ENCODE measurements around the gene ODF2L. TPM values are rescaled to one million over a fixed set of nuclear protein-coding genes. Genes with fewer than 3 reads are reported as not detected.

ODF2L gene
- total and polyA plus RNA-seq, 9 of the 15 experiments (the other 6 are each of a cell fraction or from before 2014, with no cell fraction given): 2.2 to 6.0 (median 4.7) TPM

GRCh38 chr1:86377341-86377740, 18.8 kb downstream of the ODF2L start:
- ChIA-PET POLR2A (no interaction called here), CTCF (ENCODE audit: low intra/inter-chr PET ratio) (no interaction called here)
- intact Hi-C loops (cut with micrococcal nuclease): no loop called here
- BruUV-seq (replicated peaks): no TSS peak
- DNase-seq (ENCODE audit: extremely low read depth in 1 of 4, low spot score in 3 of 4): peak in 1 of 4 experiments; percentile 11
- H3K9ac ChIP-seq (ENCODE audit: insufficient read depth in 1 of 2, low read depth in 2 of 2, low read length in 2 of 2): no peak overlapping the region
- H3K27ac ChIP-seq (ENCODE audit: extremely low read depth, low read depth, low read length): no peak overlapping the region
- in situ Hi-C loops (cut with MboI): no loop called here
- no CpG with 5 or more reads among the region's 1 CpG for WGBS (ENCODE audit: insufficient coverage, low coverage, missing lambda C conversion rate)
- ATAC-seq: no peak
- no peak for FAIRE-seq
- H3K27me3 ChIP-seq (ENCODE audit: control insufficient read depth in 2 of 2, insufficient read depth in 2 of 2, low read length in 2 of 2): no peaks in the 10 kb centered on the region
- no peaks in the 10 kb centered on the region for H3K9me1 ChIP-seq (ENCODE audit: control insufficient read depth, insufficient read depth, low read length)
- H4K20me1 ChIP-seq (replicated peaks; ENCODE audit: control insufficient read depth, insufficient read depth, low read length): no peaks in the 10 kb centered on the region
- peak in 1 of 2 experiments; percentile 51; a peak in 1 of 3 replicates for TF ChIP-seq CBX3 (IDR thresholded peaks at IDR 0.05; ENCODE audit: borderline replicate concordance in 1 of 2, low read length in 2 of 2)
- TF ChIP-seq ZFP36 (IDR thresholded peaks at IDR 0.05; ENCODE audit: low read depth, low read length, partially characterized antibody): peak; percentile 54
- TF ChIP-seq CBX5 (IDR thresholded peaks at IDR 0.05; ENCODE audit: borderline replicate concordance, low read depth): peak; percentile 67; the same call in 1 of the 2 replicates
- no peak for TF ChIP-seq MAFG (tag; conservative IDR thresholded peaks at IDR 0.05)
- TF ChIP-seq CCAR2 (IDR thresholded peaks at IDR 0.05; ENCODE audit: low read depth, low read length): no peak
- TF ChIP-seq MXI1 (IDR thresholded peaks at IDR 0.05; ENCODE audit: low read depth, low read length): no peak
- TF ChIP-seq TRIM28 (IDR thresholded peaks at IDR 0.05): peak; percentile 65; the same call in 1 of the 2 replicates
- 0 out of 2 replicates have a peak, but pooled peaks have one; percentile 28 for TF ChIP-seq CBX1 (IDR thresholded peaks at IDR 0.05; ENCODE audit: low read depth)
- H3K9me3 ChIP-seq (replicated peaks; ENCODE audit: control insufficient read depth, insufficient read depth, low read depth, low read length): no peaks in the 10 kb centered on the region; the same call in 1 of the 2 replicates
- no peak overlapping the region for H3K4me2 ChIP-seq (ENCODE audit: insufficient read depth, low read length)
- no peaks in the 10 kb centered on the region for H3K79me2 ChIP-seq (ENCODE audit: control insufficient read depth, insufficient read depth, low read length)
- H3K4me1 ChIP-seq (replicated peaks in 1 of 2; ENCODE audit: control insufficient read depth in 2 of 2, insufficient read depth in 2 of 2, low read length in 2 of 2): no peaks in the 10 kb centered on the region
- H3K4me3 ChIP-seq: no peak overlapping the region
- H3K36me3 ChIP-seq (ENCODE audit: control insufficient read depth, insufficient read depth, low read length): no peaks in the 10 kb centered on the region
- no peak overlapping the region for H2AFZ ChIP-seq (ENCODE audit: low read depth, low read length)
